ENCODE data around the gene ZSCAN12.

Gene ZSCAN12

GRCh38 chr6:28377879-28378278, 21.7 kb downstream of the ZSCAN12 start:
- H4K20me1 ChIP-seq (ENCODE audit: insufficient read depth, low read length, poor library complexity, severe bottlenecking) = no peaks in the 10 kb centered on the region
- peaks cover 17% of the 10 kb centered on the region for H3K79me2 ChIP-seq (ENCODE audit: insufficient read depth, low read length)
- no peaks in the 10 kb centered on the region for H3K9me2 ChIP-seq (replicated peaks; ENCODE audit: low read depth, low read length)
- TF ChIP-seq CTCF (conservative IDR thresholded peaks at IDR 0.05; ENCODE audit: low read length) (no peak), EZH2phosphoT487 (IDR thresholded peaks at IDR 0.05; ENCODE audit: borderline replicate concordance) (no peak)
- H3K9me3 ChIP-seq (ENCODE audit: insufficient read depth, low read depth, low read length) = no peaks in the 10 kb centered on the region
- no peak overlapping the region for H3K4me2 ChIP-seq (ENCODE audit: low read depth, low read length, poor library complexity, severe bottlenecking)
- no peak overlapping the region for H2AFZ ChIP-seq (ENCODE audit: low read length)
- no peak overlapping the region for H3K9ac ChIP-seq (ENCODE audit: low read depth, low read length, poor library complexity, severe bottlenecking)
- peaks cover 16% of the 10 kb centered on the region for H3K4me1 ChIP-seq (ENCODE audit: insufficient read depth, low read length, poor library complexity, severe bottlenecking)
- H3K4me3 ChIP-seq (ENCODE audit: low read length, poor library complexity, severe bottlenecking) = no peak overlapping the region
- no peaks in the 10 kb centered on the region for H3K27me3 ChIP-seq (ENCODE audit: insufficient read depth, low read length, poor library complexity, severe bottlenecking)
- H3K36me3 ChIP-seq (ENCODE audit: insufficient read depth, low read length) = peaks cover 3% of the 10 kb centered on the region; the same call in 1 of the 2 replicates
- H3F3A ChIP-seq (ENCODE audit: low read depth) = no peaks in the 10 kb centered on the region

- TF ChIP-seq CTCF (conservative IDR thresholded peaks at IDR 0.05; ENCODE audit: low read length) = no peak
- TF ChIP-seq EZH2phosphoT487 (IDR thresholded peaks at IDR 0.05; ENCODE audit: borderline replicate concordance) = no peak
- no peaks in the 10 kb centered on the region; the same call in 1 of the 2 replicates for H3K36me3 ChIP-seq (ENCODE audit: insufficient read depth, low read length)
- H3K9ac ChIP-seq (ENCODE audit: low read depth, low read length, poor library complexity, severe bottlenecking) = no peak overlapping the region
- H3K9me2 ChIP-seq (replicated peaks; ENCODE audit: low read depth, low read length) = no peaks in the 10 kb centered on the region
- no peak overlapping the region for H2AFZ ChIP-seq (ENCODE audit: low read length)
- no peaks in the 10 kb centered on the region for H3K79me2 ChIP-seq (ENCODE audit: insufficient read depth, low read length)
- H4K20me1 ChIP-seq (ENCODE audit: insufficient read depth, low read length, poor library complexity, severe bottlenecking) = no peaks in the 10 kb centered on the region
- no peak overlapping the region for H3K4me3 ChIP-seq (ENCODE audit: low read length, poor library complexity, severe bottlenecking)
- no peaks in the 10 kb centered on the region for H3F3A ChIP-seq (ENCODE audit: low read depth)
- no peak overlapping the region for H3K4me2 ChIP-seq (ENCODE audit: low read depth, low read length, poor library complexity, severe bottlenecking)
- H3K9me3 ChIP-seq (ENCODE audit: insufficient read depth, low read depth, low read length) = no peaks in the 10 kb centered on the region
- H3K27me3 ChIP-seq (ENCODE audit: insufficient read depth, low read length, poor library complexity, severe bottlenecking) = no peaks in the 10 kb centered on the region
- no peaks in the 10 kb centered on the region for H3K4me1 ChIP-seq (ENCODE audit: insufficient read depth, low read length, poor library complexity, severe bottlenecking)
Observed at GRCh38 chr6:28373925-28374324, 25.6 kb downstream of the ZSCAN12 start.

- Histone ChIP-seq H3F3A (ENCODE audit: low read depth) (no peaks in the 10 kb centered on the region), H2AFZ (ENCODE audit: low read length) (no peak overlapping the region), H3K9ac (ENCODE audit: low read depth, low read length, poor library complexity, severe bottlenecking) (no peak overlapping the region), H3K4me2 (ENCODE audit: low read depth, low read length, poor library complexity, severe bottlenecking) (no peak overlapping the region), H3K4me3 (ENCODE audit: low read length, poor library complexity, severe bottlenecking) (no peak overlapping the region), H3K79me2 (ENCODE audit: insufficient read depth, low read length) (no peaks in the 10 kb centered on the region), H3K9me2 (replicated peaks; ENCODE audit: low read depth, low read length) (no peaks in the 10 kb centered on the region), H3K36me3 (ENCODE audit: insufficient read depth, low read length) (no peaks in the 10 kb centered on the region), H3K27me3 (ENCODE audit: insufficient read depth, low read length, poor library complexity, severe bottlenecking) (no peaks in the 10 kb centered on the region), H3K9me3 (ENCODE audit: insufficient read depth, low read depth, low read length) (no peaks in the 10 kb centered on the region), H3K4me1 (ENCODE audit: insufficient read depth, low read length, poor library complexity, severe bottlenecking) (no peaks in the 10 kb centered on the region), H4K20me1 (ENCODE audit: insufficient read depth, low read length, poor library complexity, severe bottlenecking) (no peaks in the 10 kb centered on the region)
- TF ChIP-seq CTCF (conservative IDR thresholded peaks at IDR 0.05; ENCODE audit: low read length) = no peak
- TF ChIP-seq EZH2phosphoT487 (IDR thresholded peaks at IDR 0.05; ENCODE audit: borderline replicate concordance) = no peak
Observed at GRCh38 chr6:28371706-28372451, 27.7 kb downstream of the ZSCAN12 start.
